GM12865 (cell line): Measurements from ENCODE around the gene DPP10.
"Not testable (repeated sequence)": the region's sequence is repeated elsewhere in the genome, so short reads cannot be mapped to it uniquely, and the experiment has no call there.

Experiments used
- DNase-seq: peaks from one replicate; pipeline ENCODE4 v3.0.0; 2010; ENCODE audit warnings: low read depth
- H3K4me3 ChIP-seq: 2 replicates; pipeline ENCODE4 v1.5.1; 2011; ENCODE audit warnings: mild to moderate bottlenecking, low read depth, low read length, control low read depth
- TF ChIP-seq, protein P1 (sequence below): IDR thresholded peaks from 2 replicates; pipeline ENCODE4 v1.5.1; 2011; ENCODE audit warnings: low read length, control low read depth, low read depth, inconsistent platforms; ENCODE audit not compliant: insufficient read depth; ENCODE audit errors: missing control alignments

The DPP10 gene

DNA sequence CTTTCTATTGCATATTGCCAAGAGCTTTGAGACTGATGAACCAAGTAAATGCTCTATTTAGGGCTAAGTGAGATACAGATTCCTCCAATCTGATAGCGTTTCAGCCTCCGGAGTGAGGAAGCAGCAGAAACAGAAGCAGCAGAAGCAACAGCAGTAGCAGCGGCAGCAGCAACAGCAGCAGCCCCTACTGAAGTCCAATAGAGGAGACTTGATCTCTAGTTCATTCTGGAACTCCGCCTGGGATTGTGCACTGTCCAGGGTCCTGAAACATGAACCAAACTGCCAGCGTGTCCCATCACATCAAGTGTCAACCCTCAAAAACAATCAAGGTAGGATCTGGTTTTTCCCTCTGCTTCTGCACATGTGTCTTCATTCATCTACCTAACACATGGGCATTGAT is at the start of gene DPP10:
Gene DPP10 (plus strand): TSS at position 132 of the 400 bp plus-strand sequence.
- TF ChIP-seq, protein P1, sequence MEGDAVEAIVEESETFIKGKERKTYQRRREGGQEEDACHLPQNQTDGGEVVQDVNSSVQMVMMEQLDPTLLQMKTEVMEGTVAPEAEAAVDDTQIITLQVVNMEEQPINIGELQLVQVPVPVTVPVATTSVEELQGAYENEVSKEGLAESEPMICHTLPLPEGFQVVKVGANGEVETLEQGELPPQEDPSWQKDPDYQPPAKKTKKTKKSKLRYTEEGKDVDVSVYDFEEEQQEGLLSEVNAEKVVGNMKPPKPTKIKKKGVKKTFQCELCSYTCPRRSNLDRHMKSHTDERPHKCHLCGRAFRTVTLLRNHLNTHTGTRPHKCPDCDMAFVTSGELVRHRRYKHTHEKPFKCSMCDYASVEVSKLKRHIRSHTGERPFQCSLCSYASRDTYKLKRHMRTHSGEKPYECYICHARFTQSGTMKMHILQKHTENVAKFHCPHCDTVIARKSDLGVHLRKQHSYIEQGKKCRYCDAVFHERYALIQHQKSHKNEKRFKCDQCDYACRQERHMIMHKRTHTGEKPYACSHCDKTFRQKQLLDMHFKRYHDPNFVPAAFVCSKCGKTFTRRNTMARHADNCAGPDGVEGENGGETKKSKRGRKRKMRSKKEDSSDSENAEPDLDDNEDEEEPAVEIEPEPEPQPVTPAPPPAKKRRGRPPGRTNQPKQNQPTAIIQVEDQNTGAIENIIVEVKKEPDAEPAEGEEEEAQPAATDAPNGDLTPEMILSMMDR = no peak

DNA sequence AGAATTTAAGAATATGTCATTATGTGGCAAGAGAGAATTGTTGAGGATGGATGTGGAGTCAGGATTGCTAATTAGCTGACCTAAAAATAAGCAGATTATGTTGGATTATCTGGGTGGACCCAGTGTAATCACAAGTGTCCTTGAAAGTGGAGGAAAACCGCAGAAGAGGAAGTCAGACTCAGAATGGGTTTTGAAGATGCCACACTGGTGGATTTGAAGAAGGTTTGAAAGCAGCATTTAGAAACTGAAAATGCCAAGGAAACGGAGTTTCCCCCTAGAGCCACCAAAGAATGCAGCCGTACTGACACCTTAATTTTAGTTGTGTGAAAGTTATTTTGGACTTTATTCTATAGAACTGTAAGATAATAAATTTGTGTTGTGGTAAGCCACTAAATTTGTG is 41.6 kb upstream of the DPP10 start:
- no peak overlapping the region for H3K4me3 ChIP-seq
- peak; percentile 2 for DNase-seq
- TF ChIP-seq, protein P1 = no peak

More for the DNA sequence above, at the start of gene DPP10:
- DNase-seq = peak; percentile 5
- no peak within 1 kb of the TSS for H3K4me3 ChIP-seq

DNA sequence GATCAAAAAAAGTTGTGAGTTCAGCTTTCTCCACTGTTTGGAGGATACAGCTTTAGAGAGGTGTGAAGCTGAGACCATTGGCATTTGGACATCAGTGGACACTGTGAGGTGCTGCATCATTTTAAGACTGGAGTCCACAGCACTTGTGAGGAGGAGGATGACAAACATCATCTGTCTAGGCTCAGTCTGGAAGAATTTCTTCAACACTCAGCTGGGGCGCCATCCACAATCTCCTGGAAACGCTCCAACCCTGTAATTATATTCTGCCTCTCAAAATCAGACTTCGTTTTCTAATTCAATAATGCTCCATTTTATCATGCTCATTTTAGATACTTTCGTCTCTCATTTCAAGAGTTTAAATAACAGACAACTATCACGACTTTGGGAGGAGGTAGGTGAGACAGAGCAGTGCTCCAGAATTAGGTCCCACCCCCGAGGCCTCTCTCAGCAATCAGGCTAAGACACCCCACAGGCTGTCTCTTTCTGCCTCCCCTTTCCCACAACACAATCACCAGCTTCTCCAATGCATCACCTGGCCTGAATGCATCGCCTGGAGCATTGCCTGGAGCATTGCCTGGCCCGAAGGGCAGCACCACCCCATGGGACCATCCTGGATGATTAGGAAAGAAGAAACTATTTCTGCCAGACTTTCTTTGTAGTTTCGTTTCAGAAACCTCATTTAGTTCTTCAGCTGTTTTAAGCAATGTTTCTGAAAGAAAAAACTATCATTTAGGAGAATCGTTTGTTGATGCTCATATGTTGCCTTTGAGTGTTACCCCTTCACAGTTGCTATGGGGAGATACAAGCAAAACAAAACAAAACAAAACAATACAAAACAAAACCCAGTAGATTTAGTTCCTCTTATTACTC is 37.0 kb upstream of the DPP10 start:
- TF ChIP-seq, protein P1 = no peak
- no peak for DNase-seq
- no peak overlapping the region for H3K4me3 ChIP-seq

DNA sequence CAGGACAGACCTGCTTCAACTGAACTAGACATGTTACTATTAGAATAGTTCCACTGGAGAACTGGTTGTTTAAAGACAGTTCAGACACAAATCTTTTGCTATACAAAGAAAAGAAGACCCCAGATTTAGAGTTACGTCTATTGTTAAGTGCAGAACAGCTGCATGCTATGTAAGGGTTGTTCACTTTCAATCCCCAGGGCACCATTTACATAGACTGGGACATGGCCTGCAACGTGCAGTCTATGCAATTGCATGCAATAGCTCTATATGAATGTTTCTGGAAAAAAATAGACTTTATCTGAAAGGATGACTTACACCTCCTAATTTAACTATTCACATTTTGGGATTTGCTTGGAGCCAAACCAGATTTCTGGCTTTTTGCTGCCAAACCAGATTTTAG is 36.1 kb upstream of the DPP10 start:
- no peak overlapping the region for H3K4me3 ChIP-seq
- no peak for DNase-seq
- TF ChIP-seq, protein P1 = no peak

DNA sequence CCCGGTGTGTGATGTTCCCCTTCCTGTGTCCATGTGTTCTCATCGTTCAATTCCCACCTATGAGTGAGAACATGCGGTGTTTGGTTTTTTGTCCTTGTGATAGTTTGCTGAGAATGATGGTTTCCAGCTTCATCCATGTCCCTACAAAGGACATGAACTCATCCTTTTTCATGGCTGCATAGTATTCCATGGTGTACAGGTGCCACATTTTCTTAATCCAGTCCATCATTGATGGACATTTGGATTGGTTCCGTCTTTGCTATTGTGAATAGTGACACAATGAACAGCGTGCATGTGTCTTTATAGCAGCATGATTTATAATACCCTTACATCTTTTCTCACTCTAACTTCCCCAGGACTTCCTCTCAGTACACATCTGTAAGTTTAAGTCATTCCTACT is 35.1 kb upstream of the DPP10 start:
- not testable (repeated sequence) for H3K4me3 ChIP-seq, DNase-seq

DNA sequence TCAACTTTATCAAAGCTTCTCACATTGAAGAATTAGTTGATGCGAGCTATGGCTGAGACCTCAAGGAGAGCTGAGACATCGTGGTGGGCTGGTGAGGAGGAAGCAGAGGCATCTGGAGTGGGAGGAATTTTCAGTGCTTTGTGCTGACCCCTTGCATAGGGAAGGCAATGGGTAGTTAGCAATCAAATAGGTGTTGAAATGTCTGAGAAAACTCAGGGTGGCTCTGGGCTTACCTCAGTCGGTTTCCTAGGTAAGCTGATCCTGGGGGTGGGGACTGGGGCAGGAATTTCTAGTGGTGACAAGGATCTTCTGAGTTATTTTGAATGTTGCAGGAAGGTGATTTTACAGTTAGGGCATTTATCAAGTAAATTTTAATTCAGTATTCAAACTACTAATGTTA is 20.7 kb upstream of the DPP10 start:
- TF ChIP-seq, protein P1 = no peak
- no peak overlapping the region for H3K4me3 ChIP-seq
- DNase-seq = no peak

DNA sequence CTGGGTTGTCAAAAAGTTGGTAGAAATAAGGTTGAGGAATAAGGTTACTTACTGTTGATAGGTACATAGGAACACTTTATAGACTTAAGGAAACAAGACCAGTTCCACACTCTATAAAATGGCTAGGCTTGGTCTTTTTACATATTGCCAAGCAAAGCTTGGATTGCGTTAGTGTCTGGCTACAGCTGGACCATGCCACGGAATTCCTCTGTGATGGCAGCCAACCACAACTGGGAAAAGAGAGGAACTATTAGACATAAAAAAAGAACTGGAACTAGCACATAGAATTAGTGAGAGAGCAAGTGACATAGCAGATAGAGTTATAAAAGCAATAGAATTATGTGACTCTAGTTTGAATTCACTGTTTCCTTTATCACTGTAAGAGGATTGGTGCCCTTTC is 17.7 kb upstream of the DPP10 start:
- H3K4me3 ChIP-seq = no peak overlapping the region
- TF ChIP-seq, protein P1 = no peak
- no peak for DNase-seq
